ENCODE data around the gene INPP5A. TPM values are rescaled to one million over a fixed set of nuclear protein-coding genes. Genes with fewer than 3 reads are reported as not detected.

The INPP5A gene
- total and polyA plus RNA-seq, 10 of the 15 experiments (the other 5 are each of a cell fraction or from before 2014, with no cell fraction given) = 0.52 to 15.0 (median 6.3) TPM

DNA sequence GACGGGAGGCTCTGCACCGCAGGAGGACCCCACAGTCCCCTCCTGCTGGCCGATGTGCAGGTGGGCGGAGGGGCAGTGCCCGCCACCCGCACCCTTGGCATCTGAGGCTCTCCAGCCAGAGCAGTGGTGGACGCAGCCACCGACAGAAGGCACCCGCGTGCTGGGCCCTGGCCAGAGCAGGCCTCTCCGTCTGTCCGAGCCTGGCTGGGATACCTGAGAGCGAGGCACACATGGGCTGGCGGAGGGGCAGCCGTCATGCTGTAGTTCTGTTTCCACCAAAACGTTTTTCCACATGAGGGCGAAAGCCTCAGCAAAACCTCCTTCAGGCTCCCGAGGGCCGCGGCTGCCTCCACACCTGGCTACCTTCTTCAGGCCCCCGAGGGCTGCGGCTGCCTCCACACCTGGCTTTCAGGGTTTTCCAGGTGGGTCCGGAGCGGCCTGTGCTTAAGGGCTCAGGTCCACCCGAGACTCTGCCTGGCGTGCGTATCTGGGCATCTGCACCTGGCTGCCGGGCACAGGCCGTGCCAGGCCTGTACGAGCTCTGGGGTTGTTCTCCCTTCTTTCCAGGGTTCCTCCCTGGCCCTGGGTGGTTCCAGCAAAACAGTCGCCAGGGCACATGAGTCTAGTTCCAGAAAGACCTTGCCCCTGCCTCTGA lies 115.5 kb downstream of the INPP5A start:
- H3K36me3 ChIP-seq (ENCODE audit: control insufficient read depth in 2 of 2, insufficient read depth in 2 of 2, low read length in 1 of 2) = peaks cover 0 to 5% of the 10 kb centered on the region in 2 experiments; a peak in 2 of 4 replicates
- DNase-seq (ENCODE audit: low read depth, low spot score) (no peak), FAIRE-seq (no peak), ATAC-seq (no peak)
- in situ Hi-C loops (cut with MboI) = no loop called here
- no peak overlapping the region for H2AFZ ChIP-seq (ENCODE audit: control insufficient read depth, low read depth, low read length)
- ChIA-PET SMC1A (ENCODE audit: uncharacterized antibody, unreplicated experiment) (no interaction called here), POLR2A (no interaction called here), RAD21 (ENCODE audit: unreplicated experiment) (no interaction called here), CTCF (interaction anchor here (2.0 kb wide), 1 partner anchor 10 kb away, joined by 4 read pairs; no protein-coding TSS in a partner anchor)
- no peaks in the 10 kb centered on the region for H3K27me3 ChIP-seq (replicated peaks in 1 of 2; ENCODE audit: control insufficient read depth in 2 of 2, insufficient read depth in 2 of 2, low read length in 1 of 2)
- no peaks in the 10 kb centered on the region for H3K79me2 ChIP-seq (ENCODE audit: control insufficient read depth, insufficient read depth, low read length)
- no peaks in the 10 kb centered on the region for H3K4me1 ChIP-seq (ENCODE audit: control insufficient read depth, insufficient read depth, low read length)
- H3K27ac ChIP-seq (ENCODE audit: control insufficient read depth, insufficient read depth) = no peak overlapping the region
- no peak overlapping the region for H3K4me2 ChIP-seq (ENCODE audit: control insufficient read depth, insufficient read depth)
- intact Hi-C loops (cut with micrococcal nuclease; ENCODE audit: unreplicated experiment) = no loop called here
- WGBS (ENCODE audit: insufficient coverage, insufficient replicate concordance, low lambda C conversion rate, missing lambda C conversion rate) = 93% methylated on average over 31 of the region's 31 CpGs
- no peaks in the 10 kb centered on the region for H4K20me1 ChIP-seq (ENCODE audit: control insufficient read depth, insufficient read depth)
- no peak overlapping the region for H3K9ac ChIP-seq (ENCODE audit: control insufficient read depth, insufficient read depth, low read length)
- H3K4me3 ChIP-seq = no peak overlapping the region
- BruUV-seq (replicated peaks) = no TSS peak
- no peaks in the 10 kb centered on the region for H3K9me3 ChIP-seq (replicated peaks; ENCODE audit: control insufficient read depth, insufficient read depth, low read length)
- TF ChIP-seq CBX5 (IDR thresholded peaks at IDR 0.05; ENCODE audit: low read depth) = no peak
- no peak for TF ChIP-seq FOXM1 (IDR thresholded peaks at IDR 0.05; ENCODE audit: low read depth, low read length)
- TF ChIP-seq, protein P1, sequence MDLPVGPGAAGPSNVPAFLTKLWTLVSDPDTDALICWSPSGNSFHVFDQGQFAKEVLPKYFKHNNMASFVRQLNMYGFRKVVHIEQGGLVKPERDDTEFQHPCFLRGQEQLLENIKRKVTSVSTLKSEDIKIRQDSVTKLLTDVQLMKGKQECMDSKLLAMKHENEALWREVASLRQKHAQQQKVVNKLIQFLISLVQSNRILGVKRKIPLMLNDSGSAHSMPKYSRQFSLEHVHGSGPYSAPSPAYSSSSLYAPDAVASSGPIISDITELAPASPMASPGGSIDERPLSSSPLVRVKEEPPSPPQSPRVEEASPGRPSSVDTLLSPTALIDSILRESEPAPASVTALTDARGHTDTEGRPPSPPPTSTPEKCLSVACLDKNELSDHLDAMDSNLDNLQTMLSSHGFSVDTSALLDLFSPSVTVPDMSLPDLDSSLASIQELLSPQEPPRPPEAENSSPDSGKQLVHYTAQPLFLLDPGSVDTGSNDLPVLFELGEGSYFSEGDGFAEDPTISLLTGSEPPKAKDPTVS (IDR thresholded peaks at IDR 0.05; ENCODE audit: low read depth, low read length) = no peak
- no peak for TF ChIP-seq PBX3 (IDR thresholded peaks at IDR 0.05; ENCODE audit: insufficient replicate concordance, low read depth, low read length)
- TF ChIP-seq ELK1 (IDR thresholded peaks at IDR 0.05; ENCODE audit: low read depth, low read length) = no peak
- TF ChIP-seq SUPT20H (IDR thresholded peaks at IDR 0.05; ENCODE audit: borderline replicate concordance, control insufficient read depth, low read depth, low read length) = no peak
- TF ChIP-seq REST (IDR thresholded peaks at IDR 0.05; ENCODE audit: low read depth, low read length) = no peak
- no peak for TF ChIP-seq CREB1 (IDR thresholded peaks at IDR 0.05; ENCODE audit: low read depth)
- no peak for TF ChIP-seq MTA3 (IDR thresholded peaks at IDR 0.05; ENCODE audit: borderline replicate concordance, low read length)
- TF ChIP-seq IRF4 (IDR thresholded peaks at IDR 0.05; ENCODE audit: low read depth, low read length) = no peak
- no peak for TF ChIP-seq CEBPB (IDR thresholded peaks at IDR 0.05; ENCODE audit: borderline replicate concordance in 1 of 2, low read depth in 2 of 2, low read length in 2 of 2)
- TF ChIP-seq EP300 (IDR thresholded peaks at IDR 0.05; ENCODE audit: borderline replicate concordance in 1 of 2, control insufficient read depth in 1 of 2, low read depth in 2 of 2, low read length in 2 of 2) = no peak
- no peak for TF ChIP-seq JUND (IDR thresholded peaks at IDR 0.05; ENCODE audit: low read depth, low read length)
- no peak for TF ChIP-seq SPI1 (IDR thresholded peaks at IDR 0.05; ENCODE audit: borderline replicate concordance, insufficient read depth, low read depth, low read length)
- no peak for TF ChIP-seq CBX3 (IDR thresholded peaks at IDR 0.05; ENCODE audit: borderline replicate concordance, low read depth)
- TF ChIP-seq SMAD5 (IDR thresholded peaks at IDR 0.05; ENCODE audit: low read depth) = no peak
- TF ChIP-seq POLR2A (IDR thresholded peaks at IDR 0.05; ENCODE audit: low read depth, low read length) = no peak

Data from GM12878 (cell line).